ENCODE data around the gene GET4.

Gene GET4

GRCh38 chr7:916291-916941 lies 40.1 kb downstream of the GET4 start:
- no peak for TF ChIP-seq MYC (IDR thresholded peaks at IDR 0.05; ENCODE audit: low read depth, low read length)
- TF ChIP-seq POLR2A (IDR thresholded peaks at IDR 0.05; ENCODE audit: extremely low read depth, insufficient read length) = no peak
- TF ChIP-seq CTCF (IDR thresholded peaks at IDR 0.05; ENCODE audit: low read depth, low read length) = no peak
- TF ChIP-seq MAX (IDR thresholded peaks at IDR 0.05; ENCODE audit: low read depth, low read length) = no peak
- DNase-seq (ENCODE audit: low read depth) = no peak
- no peak overlapping the region for H3K4me3 ChIP-seq (ENCODE audit: low read depth, low read length)

- no peak overlapping the region for H3K4me3 ChIP-seq (ENCODE audit: low read depth, low read length)
- TF ChIP-seq MAX (IDR thresholded peaks at IDR 0.05; ENCODE audit: low read depth, low read length) (no peak), CTCF (IDR thresholded peaks at IDR 0.05; ENCODE audit: low read depth, low read length) (no peak), POLR2A (IDR thresholded peaks at IDR 0.05; ENCODE audit: extremely low read depth, insufficient read length) (no peak), MYC (IDR thresholded peaks at IDR 0.05; ENCODE audit: low read depth, low read length) (no peak)
- no peak for DNase-seq (ENCODE audit: low read depth)
Measured at GRCh38 chr7:917255-918117, 41.1 kb downstream of the GET4 start.

- TF ChIP-seq MAX (IDR thresholded peaks at IDR 0.05; ENCODE audit: low read depth, low read length) (no peak), POLR2A (IDR thresholded peaks at IDR 0.05; ENCODE audit: extremely low read depth, insufficient read length) (no peak), CTCF (IDR thresholded peaks at IDR 0.05; ENCODE audit: low read depth, low read length) (no peak), MYC (IDR thresholded peaks at IDR 0.05; ENCODE audit: low read depth, low read length) (no peak)
- no peak overlapping the region for H3K4me3 ChIP-seq (ENCODE audit: low read depth, low read length)
- no peak for DNase-seq (ENCODE audit: low read depth)
Measured at GRCh38 chr7:918118-918425, 41.7 kb downstream of the GET4 start.

- TF ChIP-seq CTCF (IDR thresholded peaks at IDR 0.05; ENCODE audit: low read depth, low read length) = no peak
- TF ChIP-seq MYC (IDR thresholded peaks at IDR 0.05; ENCODE audit: low read depth, low read length) = no peak
- no peak for TF ChIP-seq POLR2A (IDR thresholded peaks at IDR 0.05; ENCODE audit: extremely low read depth, insufficient read length)
- no peak for TF ChIP-seq MAX (IDR thresholded peaks at IDR 0.05; ENCODE audit: low read depth, low read length)
- no peak overlapping the region for H3K4me3 ChIP-seq (ENCODE audit: low read depth, low read length)
- no peak for DNase-seq (ENCODE audit: low read depth)
Measured at GRCh38 chr7:918441-919113, 42.2 kb downstream of the GET4 start.

GRCh38 chr7:919114-919442 lies 42.7 kb downstream of the GET4 start:
- TF ChIP-seq CTCF (IDR thresholded peaks at IDR 0.05; ENCODE audit: low read depth, low read length) = no peak
- no peak for TF ChIP-seq MYC (IDR thresholded peaks at IDR 0.05; ENCODE audit: low read depth, low read length)
- no peak for TF ChIP-seq MAX (IDR thresholded peaks at IDR 0.05; ENCODE audit: low read depth, low read length)
- no peak for TF ChIP-seq POLR2A (IDR thresholded peaks at IDR 0.05; ENCODE audit: extremely low read depth, insufficient read length)
- no peak for DNase-seq (ENCODE audit: low read depth)
- H3K4me3 ChIP-seq (ENCODE audit: low read depth, low read length) = no peak overlapping the region
